Panc1 (cell line): Measurements from ENCODE around the gene GSG1L. TPM values are rescaled to one million over a fixed set of nuclear protein-coding genes. Genes with fewer than 3 reads are reported as not detected.

Experiments
- ATAC-seq: fragments of 200-7000 bp; cut with Tn5 transposase; 2 replicates; pipeline ENCODE4 v1.9.1; 2020; ENCODE audit warnings: mild to moderate bottlenecking, moderate library complexity
- BruUV-seq: library from RNA; stranded (reverse); fragments of 400-500 nt; replicated peaks from 2 replicates; lab custom pipeline; 2021; lab: Mats Ljungman, UMichigan
- CTCF ChIA-PET: fragments of 300-600 bp; sonication (Branson Sonifier 250); formaldehyde crosslinking; loops from one replicate; lab custom pipeline; 2022; ENCODE audit warnings: antibody characterized with exemption; lab: Charles Lee
- POLR2A ChIA-PET: fragments of 300-600 bp; sonication (Branson Sonifier 250); formaldehyde crosslinking; loops from one replicate; lab custom pipeline; 2022; ENCODE audit warnings: antibody characterized with exemption; lab: Charles Lee
- DNase-seq: peaks from one replicate; pipeline ENCODE4 v3.0.0-alpha.2; 2010; ENCODE audit warnings: low read depth, low spot score
- H3K27ac ChIP-seq: 2 replicates; pipeline ENCODE4 v1.5.1; 2011; ENCODE audit warnings: mild to moderate bottlenecking, low read length, inconsistent platforms
- H3K27me3 ChIP-seq: fragments of 200-500 bp; sonication (Bioruptor generic); 2 replicates; pipeline ENCODE4 v1.6.0; 2014; ENCODE audit warnings: low read length, inconsistent platforms; ENCODE audit not compliant: control insufficient read depth, insufficient read depth
- H3K36me3 ChIP-seq: fragments of 200-500 bp; sonication (Bioruptor generic); 2 replicates; pipeline ENCODE4 v1.5.1; 2014; ENCODE audit warnings: inconsistent platforms, mild to moderate bottlenecking, low read length, moderate library complexity; ENCODE audit not compliant: control insufficient read depth, insufficient read depth
- H3K4me1 ChIP-seq: 2 replicates; pipeline ENCODE4 v1.5.1; 2011; ENCODE audit warnings: inconsistent platforms, mild to moderate bottlenecking, low read length, moderate library complexity; ENCODE audit not compliant: control insufficient read depth, insufficient read depth
- H3K4me3 ChIP-seq, 2 experiments: 2 replicates each; pipeline ENCODE4 v1.5.1; 2011 to 2012; ENCODE audit warnings: low read depth in 2 of 2, low read length in 2 of 2, mild to moderate bottlenecking in 2 of 2, inconsistent platforms in 1 of 2, moderate library complexity in 1 of 2
- H3K9me3 ChIP-seq: fragments of 200-500 bp; sonication (Bioruptor generic); 2 replicates; pipeline ENCODE4 v1.5.1; 2014; ENCODE audit warnings: low read depth, mild to moderate bottlenecking, inconsistent platforms, low read length, moderate library complexity; ENCODE audit not compliant: control insufficient read depth, insufficient read depth
- POLR2AphosphoS5 ChIP-seq: IDR thresholded peaks from 2 replicates; pipeline ENCODE4 v1.6.1; 2012; ENCODE audit warnings: mild to moderate bottlenecking, low read depth, low read length, moderate library complexity
- SIN3A ChIP-seq: IDR thresholded peaks from 2 replicates; pipeline ENCODE4 v1.6.1; 2012; ENCODE audit warnings: low read depth, mild to moderate bottlenecking, low read length, moderate library complexity, borderline replicate concordance; ENCODE audit not compliant: insufficient read depth
- TCF7L2 ChIP-seq: IDR thresholded peaks from 2 replicates; pipeline ENCODE4 v1.6.1; 2011; ENCODE audit warnings: mild to moderate bottlenecking, low read depth, low read length, inconsistent platforms
- in situ Hi-C: cut with HindIII; loops from 2 replicates; pipeline ENCODE4 v1.10.0; 2016; ENCODE audit warnings: low sequenced_read_pairs, low pct_unique_long_range_greater_than_20kb
- intact Hi-C: fragments of 100-400 bp; cut with micrococcal nuclease; formaldehyde crosslinking; loops from one replicate; pipeline ENCODE4 v1.10.0; 2022; ENCODE audit not compliant: unreplicated experiment
- total RNA-seq: library from RNA; stranded (reverse); gene quantifications from one replicate; pipeline ENCODE4 v1.2.1, GENCODE V29; 2021; ENCODE audit not compliant: unreplicated experiment
- TF ChIP-seq, protein P1 (sequence below): fragments of 450-650 bp; IDR thresholded peaks from 2 replicates; pipeline ENCODE4 v1.5.1; 2017; ENCODE audit warnings: mild to moderate bottlenecking
- TF ChIP-seq, protein P2 (sequence below), 2 experiments: IDR thresholded peaks; 2 replicates each; pipeline ENCODE4 v1.6.1; 2011 to 2012; ENCODE audit warnings: low read depth in 2 of 2, control low read depth in 1 of 2, low read length in 1 of 2, mild to moderate bottlenecking in 1 of 2, moderate library complexity in 1 of 2; ENCODE audit not compliant: insufficient read depth in 1 of 2

Gene GSG1L
- total RNA-seq, 1 experiment from 2014 or later, result 0.08 TPM

DNA sequence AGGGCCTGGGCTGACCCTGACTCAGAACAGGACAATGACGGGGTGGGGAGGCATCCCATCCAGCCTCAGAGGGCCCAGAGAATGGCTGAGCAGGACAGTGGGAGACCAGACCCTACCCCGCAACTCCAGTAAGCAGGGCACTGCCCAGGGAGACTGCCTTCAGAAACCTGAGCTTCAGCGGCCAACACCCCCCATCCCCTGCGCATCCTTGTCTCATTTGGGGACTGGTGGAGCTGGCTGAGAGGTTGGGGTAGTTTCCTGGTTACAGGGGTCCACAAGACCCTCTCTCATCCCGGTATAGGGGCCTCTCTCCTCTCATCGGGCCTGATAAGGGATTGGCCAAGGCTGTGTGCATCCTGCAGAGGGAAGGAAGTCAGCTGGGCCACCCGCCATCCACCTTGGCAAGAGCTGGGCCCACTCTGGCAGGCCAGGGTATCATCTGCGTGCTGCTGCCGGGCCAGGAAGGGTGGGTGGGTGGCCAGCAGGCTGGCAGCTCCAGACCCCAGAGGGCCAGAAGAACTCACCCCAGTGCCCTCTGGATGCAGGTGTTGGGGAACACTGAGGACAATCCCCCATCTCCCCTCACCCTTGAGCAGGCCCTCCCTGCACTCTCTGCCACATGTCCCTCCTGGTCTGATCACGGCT is 284.5 kb downstream of the GSG1L start:
- BruUV-seq, result no TSS peak
- ChIA-PET POLR2A (no interaction called here), CTCF (interaction anchor here (0.6 to 1.7 kb wide), 3 partner anchors 56 to 194 kb away, joined by 4 to 6 read pairs (median 4); no protein-coding TSS in a partner anchor)
- Histone ChIP-seq H3K4me1 (no peaks in the 10 kb centered on the region), H3K4me3 (no peak overlapping the region), H3K36me3 (no peaks in the 10 kb centered on the region), H3K27ac (no peak overlapping the region), H3K27me3 (no peaks in the 10 kb centered on the region), H3K9me3 (no peaks in the 10 kb centered on the region)
- intact Hi-C loops, result loop anchor here (5.0 kb wide), 1 partner anchor 283 kb away; the partner anchor contains the start of gene GSG1L
- in situ Hi-C loops, result no loop called here
- TF ChIP-seq POLR2AphosphoS5 (no peak), SIN3A (no peak), TCF7L2 (no peak)
- TF ChIP-seq, protein P1, sequence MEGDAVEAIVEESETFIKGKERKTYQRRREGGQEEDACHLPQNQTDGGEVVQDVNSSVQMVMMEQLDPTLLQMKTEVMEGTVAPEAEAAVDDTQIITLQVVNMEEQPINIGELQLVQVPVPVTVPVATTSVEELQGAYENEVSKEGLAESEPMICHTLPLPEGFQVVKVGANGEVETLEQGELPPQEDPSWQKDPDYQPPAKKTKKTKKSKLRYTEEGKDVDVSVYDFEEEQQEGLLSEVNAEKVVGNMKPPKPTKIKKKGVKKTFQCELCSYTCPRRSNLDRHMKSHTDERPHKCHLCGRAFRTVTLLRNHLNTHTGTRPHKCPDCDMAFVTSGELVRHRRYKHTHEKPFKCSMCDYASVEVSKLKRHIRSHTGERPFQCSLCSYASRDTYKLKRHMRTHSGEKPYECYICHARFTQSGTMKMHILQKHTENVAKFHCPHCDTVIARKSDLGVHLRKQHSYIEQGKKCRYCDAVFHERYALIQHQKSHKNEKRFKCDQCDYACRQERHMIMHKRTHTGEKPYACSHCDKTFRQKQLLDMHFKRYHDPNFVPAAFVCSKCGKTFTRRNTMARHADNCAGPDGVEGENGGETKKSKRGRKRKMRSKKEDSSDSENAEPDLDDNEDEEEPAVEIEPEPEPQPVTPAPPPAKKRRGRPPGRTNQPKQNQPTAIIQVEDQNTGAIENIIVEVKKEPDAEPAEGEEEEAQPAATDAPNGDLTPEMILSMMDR, result no peak
- TF ChIP-seq, protein P2, sequence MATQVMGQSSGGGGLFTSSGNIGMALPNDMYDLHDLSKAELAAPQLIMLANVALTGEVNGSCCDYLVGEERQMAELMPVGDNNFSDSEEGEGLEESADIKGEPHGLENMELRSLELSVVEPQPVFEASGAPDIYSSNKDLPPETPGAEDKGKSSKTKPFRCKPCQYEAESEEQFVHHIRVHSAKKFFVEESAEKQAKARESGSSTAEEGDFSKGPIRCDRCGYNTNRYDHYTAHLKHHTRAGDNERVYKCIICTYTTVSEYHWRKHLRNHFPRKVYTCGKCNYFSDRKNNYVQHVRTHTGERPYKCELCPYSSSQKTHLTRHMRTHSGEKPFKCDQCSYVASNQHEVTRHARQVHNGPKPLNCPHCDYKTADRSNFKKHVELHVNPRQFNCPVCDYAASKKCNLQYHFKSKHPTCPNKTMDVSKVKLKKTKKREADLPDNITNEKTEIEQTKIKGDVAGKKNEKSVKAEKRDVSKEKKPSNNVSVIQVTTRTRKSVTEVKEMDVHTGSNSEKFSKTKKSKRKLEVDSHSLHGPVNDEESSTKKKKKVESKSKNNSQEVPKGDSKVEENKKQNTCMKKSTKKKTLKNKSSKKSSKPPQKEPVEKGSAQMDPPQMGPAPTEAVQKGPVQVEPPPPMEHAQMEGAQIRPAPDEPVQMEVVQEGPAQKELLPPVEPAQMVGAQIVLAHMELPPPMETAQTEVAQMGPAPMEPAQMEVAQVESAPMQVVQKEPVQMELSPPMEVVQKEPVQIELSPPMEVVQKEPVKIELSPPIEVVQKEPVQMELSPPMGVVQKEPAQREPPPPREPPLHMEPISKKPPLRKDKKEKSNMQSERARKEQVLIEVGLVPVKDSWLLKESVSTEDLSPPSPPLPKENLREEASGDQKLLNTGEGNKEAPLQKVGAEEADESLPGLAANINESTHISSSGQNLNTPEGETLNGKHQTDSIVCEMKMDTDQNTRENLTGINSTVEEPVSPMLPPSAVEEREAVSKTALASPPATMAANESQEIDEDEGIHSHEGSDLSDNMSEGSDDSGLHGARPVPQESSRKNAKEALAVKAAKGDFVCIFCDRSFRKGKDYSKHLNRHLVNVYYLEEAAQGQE (IDR thresholded peaks at IDR 0.05; ENCODE audit: insufficient read depth in 1 of 2, low read depth in 2 of 2, low read length in 1 of 2), result no peak
- DNase-seq (no peak), ATAC-seq (no peak)

DNA sequence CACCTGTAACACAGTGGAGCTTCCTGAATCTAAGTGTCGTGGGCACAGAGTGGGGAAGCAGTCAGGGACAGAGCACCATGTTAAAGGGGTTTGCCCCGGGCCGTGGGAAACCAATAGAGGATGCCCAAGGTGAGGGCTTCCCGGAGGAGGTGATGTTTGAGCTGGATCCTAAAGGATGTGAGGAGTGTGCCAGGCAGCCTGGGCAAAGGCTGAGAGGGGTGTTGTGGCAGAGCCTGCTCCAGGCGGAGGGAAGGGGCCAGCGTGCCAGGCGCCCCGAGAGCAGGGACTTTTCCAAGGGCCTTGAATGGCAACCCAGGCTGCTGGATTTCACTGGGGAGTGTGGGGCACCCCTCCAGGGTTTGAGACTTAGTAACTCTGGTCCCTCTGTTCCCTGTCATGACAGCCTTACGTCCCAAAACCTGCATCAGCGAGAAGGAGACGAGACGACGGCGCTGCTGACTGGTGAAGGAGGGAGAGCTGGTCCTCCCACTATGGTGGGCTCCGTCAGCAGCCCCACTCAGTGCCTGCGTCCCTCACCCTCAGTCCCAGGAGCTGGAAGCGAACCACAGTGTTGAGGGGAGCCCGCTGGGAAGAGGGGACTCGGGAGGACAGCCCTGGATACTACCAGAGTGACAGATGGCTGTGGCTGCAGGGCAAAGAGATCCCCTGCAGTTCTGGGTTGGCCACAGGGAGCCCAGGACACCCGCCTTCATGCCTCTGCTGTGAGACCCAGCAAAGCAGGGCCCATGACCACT is 285.2 kb downstream of the GSG1L start:
- Histone ChIP-seq H3K27me3 (no peaks in the 10 kb centered on the region), H3K27ac (no peak overlapping the region), H3K4me1 (no peaks in the 10 kb centered on the region), H3K9me3 (no peaks in the 10 kb centered on the region), H3K36me3 (no peaks in the 10 kb centered on the region), H3K4me3 (no peak overlapping the region)
- no peak for ATAC-seq
- POLR2A ChIA-PET, result no interaction called here
- BruUV-seq, result no TSS peak
- in situ Hi-C loops, result no loop called here
- CTCF ChIA-PET, result no interaction called here
- DNase-seq, result no peak
- intact Hi-C loops, result loop anchor here (5.0 kb wide), 1 partner anchor 284 kb away; the partner anchor contains the start of gene GSG1L
- no peak for TF ChIP-seq TCF7L2
- TF ChIP-seq, protein P1, result no peak
- no peak for TF ChIP-seq SIN3A
- TF ChIP-seq, protein P2 (IDR thresholded peaks at IDR 0.05; ENCODE audit: insufficient read depth in 1 of 2, low read depth in 2 of 2, low read length in 1 of 2), result no peak
- no peak for TF ChIP-seq POLR2AphosphoS5
